Left lung (tissue), 10 donors: ENCODE measurements around the gene SMC1A. TPM values are rescaled to one million over a fixed set of nuclear protein-coding genes. Genes with fewer than 3 reads are reported as not detected.
A peak's percentile ranks its signal among the peaks of the same experiment; 100 is the strongest.

Experiments
- ATAC-seq: fragments of 200-7000 bp; cut with Tn5 transposase; one replicate; pipeline ENCODE4 v1.9.1; 2020; ENCODE audit warnings: moderate library complexity
- DNase-seq, 4 donors: peaks; one replicate each; pipeline ENCODE4 v3.0.0-alpha.2; 2013 to 2020
- H3K27ac ChIP-seq, 2 donors: fragments of 200-600 bp; sonication (generic) in 1 of 2; one replicate each; pipeline versions ENCODE4 v1.5.0 to v1.8.0; 2020 to 2021
- H3K27me3 ChIP-seq, 2 donors: fragments of 200-600 bp; sonication (generic) in 1 of 2; one replicate each; pipeline versions ENCODE4 v1.5.0 to v1.8.0; 2020 to 2021
- H3K36me3 ChIP-seq, 2 donors: fragments of 200-600 bp; sonication (generic) in 1 of 2; one replicate each; pipeline versions ENCODE4 v1.5.0 to v1.8.0; 2020 to 2021
- H3K4me1 ChIP-seq, 2 donors: fragments of 200-600 bp; one replicate each; pipeline ENCODE4 v1.8.0; 2021
- H3K4me3 ChIP-seq, 2 donors: fragments of 200-600 bp; sonication (generic) in 1 of 2; one replicate each; pipeline versions ENCODE4 v1.5.0 to v1.8.0; 2020 to 2021; ENCODE audit warnings: mild to moderate bottlenecking in 1 of 2
- H3K9me3 ChIP-seq, 2 donors: fragments of 200-600 bp; sonication (generic) in 1 of 2; one replicate each; pipeline versions ENCODE4 v1.5.0 to v1.8.0; 2020 to 2021
- intact Hi-C, 2 donors: fragments of 100-400 bp; cut with DNase I; formaldehyde crosslinking; loops; one replicate each; pipeline versions ENCODE4 v1.11.2 to v1.14.2; 2022
- polyA plus RNA-seq, 6 donors: library from polyadenylated mRNA; unstranded; fragments of 120-200 nt; gene quantifications; one replicate each; pipeline ENCODE4 v1.2.1, GENCODE V29; 2013; ENCODE audit not compliant: insufficient read length in 6 of 6
- total RNA-seq, 2 donors: library from RNA; stranded (reverse); fragmentation: NEBNext Ultra II Directional; extraction: Animal tissue kit (Norgen Biotek cat#: 25700); gene quantifications; one replicate each; pipeline ENCODE4 v1.2.1, GENCODE V29; 2021
- TF ChIP-seq, protein P1 (sequence below), 2 donors: fragments of 200-600 bp; sonication (generic) in 1 of 2; IDR thresholded peaks; one replicate each; pipeline versions ENCODE4 v1.5.0 to v1.8.0; 2021; ENCODE audit warnings: antibody characterized with exemption in 2 of 2
- donor health status: DM: no; HTN: yes; CAD: no.
- donor health status: DM: no; HTN: no; CAD: no.

SMC1A gene
- total and polyA plus RNA-seq, 8 donors, result 59.6 to 129 (median 96.1) TPM

DNA sequence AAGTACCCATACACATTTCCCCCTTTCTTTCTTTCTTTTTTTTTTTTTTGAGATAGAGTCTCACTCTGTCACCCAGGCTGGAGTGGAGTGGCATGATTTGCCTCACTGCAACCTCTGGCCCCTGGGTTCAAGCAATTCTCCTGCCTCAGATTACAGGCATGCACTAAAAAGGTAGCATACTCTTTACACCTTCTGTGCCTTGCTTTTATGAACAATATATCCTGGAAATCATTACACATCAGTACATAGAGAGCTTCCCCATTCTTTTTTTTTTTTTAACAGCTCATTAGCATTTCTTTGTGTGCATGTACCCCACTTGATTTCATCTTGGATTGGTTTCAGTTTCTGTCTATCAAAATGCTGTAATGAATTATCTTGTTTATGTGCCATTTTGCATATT, 30.4 kb upstream of the SMC1A start:
- Histone ChIP-seq H3K36me3 (no peaks in the 10 kb centered on the region), H3K27ac (no peak overlapping the region), H3K4me3 (no peak overlapping the region), H3K27me3 (peaks cover 0 to 14% of the 10 kb centered on the region in 2 donors), H3K4me1 (no peaks in the 10 kb centered on the region), H3K9me3 (no peaks in the 10 kb centered on the region)
- TF ChIP-seq, protein P1, sequence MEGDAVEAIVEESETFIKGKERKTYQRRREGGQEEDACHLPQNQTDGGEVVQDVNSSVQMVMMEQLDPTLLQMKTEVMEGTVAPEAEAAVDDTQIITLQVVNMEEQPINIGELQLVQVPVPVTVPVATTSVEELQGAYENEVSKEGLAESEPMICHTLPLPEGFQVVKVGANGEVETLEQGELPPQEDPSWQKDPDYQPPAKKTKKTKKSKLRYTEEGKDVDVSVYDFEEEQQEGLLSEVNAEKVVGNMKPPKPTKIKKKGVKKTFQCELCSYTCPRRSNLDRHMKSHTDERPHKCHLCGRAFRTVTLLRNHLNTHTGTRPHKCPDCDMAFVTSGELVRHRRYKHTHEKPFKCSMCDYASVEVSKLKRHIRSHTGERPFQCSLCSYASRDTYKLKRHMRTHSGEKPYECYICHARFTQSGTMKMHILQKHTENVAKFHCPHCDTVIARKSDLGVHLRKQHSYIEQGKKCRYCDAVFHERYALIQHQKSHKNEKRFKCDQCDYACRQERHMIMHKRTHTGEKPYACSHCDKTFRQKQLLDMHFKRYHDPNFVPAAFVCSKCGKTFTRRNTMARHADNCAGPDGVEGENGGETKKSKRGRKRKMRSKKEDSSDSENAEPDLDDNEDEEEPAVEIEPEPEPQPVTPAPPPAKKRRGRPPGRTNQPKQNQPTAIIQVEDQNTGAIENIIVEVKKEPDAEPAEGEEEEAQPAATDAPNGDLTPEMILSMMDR (IDR thresholded peaks at IDR 0.05), result no peak
- no peak for ATAC-seq
- intact Hi-C loops, result no loop called here
- DNase-seq, result no peak

DNA sequence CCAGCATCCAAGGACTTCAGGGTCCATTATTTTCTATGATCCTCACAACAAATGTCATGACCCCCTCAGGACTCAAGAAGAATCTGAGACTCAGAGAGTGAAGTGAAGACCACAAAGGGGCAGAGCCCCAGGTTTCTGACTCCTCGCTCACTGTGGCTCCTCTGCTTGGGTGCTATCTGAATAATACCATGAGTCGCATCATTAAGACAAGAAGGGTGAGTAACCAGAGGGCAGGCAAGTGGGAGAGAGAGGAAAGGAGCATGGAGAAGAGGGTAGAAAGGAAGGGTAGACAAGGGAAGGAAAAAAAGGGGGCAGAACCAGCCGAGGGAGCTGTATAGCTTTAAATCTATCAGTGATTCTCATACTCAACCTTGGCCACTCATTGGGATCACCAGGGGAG, 27.2 kb upstream of the SMC1A start:
- Histone ChIP-seq H3K36me3 (no peaks in the 10 kb centered on the region), H3K4me3 (no peak overlapping the region), H3K27ac (no peak overlapping the region), H3K27me3 (no peaks in the 10 kb centered on the region), H3K4me1 (no peaks in the 10 kb centered on the region), H3K9me3 (no peaks in the 10 kb centered on the region)
- ATAC-seq (no peak), DNase-seq (no peak)
- intact Hi-C loops, result no loop called here
- TF ChIP-seq, protein P1 (IDR thresholded peaks at IDR 0.05), result no peak

DNA sequence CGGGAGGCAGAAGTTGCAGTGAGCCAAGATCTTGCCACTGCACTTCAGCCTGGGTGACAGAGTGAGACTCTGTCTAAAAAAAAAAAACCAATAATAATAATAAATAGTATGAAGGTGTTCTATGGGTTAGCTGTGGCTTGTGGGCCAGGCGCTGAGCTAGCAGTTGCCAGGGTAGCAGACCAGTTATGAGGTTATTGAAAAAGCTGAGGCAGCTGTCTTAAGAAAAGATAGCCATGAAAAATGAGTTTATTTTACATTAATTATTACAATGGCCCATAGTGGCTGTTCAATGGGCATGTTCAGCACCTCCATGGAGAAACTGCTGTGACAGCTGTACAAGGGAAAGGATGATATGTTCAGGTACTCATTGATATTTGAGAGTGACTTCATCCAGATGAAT, 25.0 kb upstream of the SMC1A start:
- Histone ChIP-seq H3K4me3 (no peak overlapping the region), H3K27me3 (no peaks in the 10 kb centered on the region), H3K9me3 (no peaks in the 10 kb centered on the region), H3K4me1 (no peaks in the 10 kb centered on the region), H3K36me3 (no peaks in the 10 kb centered on the region), H3K27ac (no peak overlapping the region)
- intact Hi-C loops, result no loop called here
- no peak for DNase-seq
- TF ChIP-seq, protein P1 (IDR thresholded peaks at IDR 0.05), result no peak
- ATAC-seq, result no peak

DNA sequence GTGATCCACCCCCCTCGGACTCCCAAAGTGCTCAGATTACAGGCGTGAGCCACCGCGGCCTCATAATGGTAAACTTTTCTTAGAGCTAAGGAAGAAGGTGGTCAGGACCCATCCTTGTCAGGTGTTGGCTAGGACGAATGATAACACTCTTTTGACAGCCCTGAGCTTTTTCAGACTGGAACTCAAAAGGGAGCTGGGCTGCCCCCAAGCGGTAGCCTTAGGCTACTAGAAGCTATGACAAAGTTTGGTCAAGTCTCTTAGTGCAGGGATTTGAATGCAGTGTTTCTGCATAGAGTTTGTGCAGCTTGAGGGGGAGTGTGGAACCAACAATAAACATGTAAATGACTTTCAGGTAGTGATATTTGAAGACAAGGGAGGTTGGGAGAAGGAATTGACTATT, 23.5 kb upstream of the SMC1A start:
- TF ChIP-seq, protein P1 (IDR thresholded peaks at IDR 0.05), result peak; percentile 35 to 40
- H3K27me3 ChIP-seq, result peaks cover 0 to 8% of the 10 kb centered on the region in 2 donors

DNA sequence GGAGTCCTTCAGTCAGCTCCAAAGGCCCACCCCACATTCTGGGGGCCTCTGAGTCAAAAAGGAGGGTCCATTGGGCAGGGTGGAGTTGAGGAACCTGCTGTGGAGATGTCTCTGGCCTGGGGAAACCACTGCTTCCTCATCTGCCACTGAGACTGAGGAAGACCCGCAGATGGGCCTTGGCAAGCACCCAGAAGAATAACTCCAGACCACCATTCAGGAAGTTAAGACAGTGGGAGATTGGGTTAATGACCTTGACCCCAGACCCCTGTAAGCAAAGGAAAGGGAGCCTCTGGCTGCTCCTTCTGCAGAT, 19.8 kb upstream of the SMC1A start:
- Histone ChIP-seq H3K27me3 (peaks cover 0 to 8% of the 10 kb centered on the region in 2 donors), H3K4me3 (peak overlapping the region in 1 of 2 donors; percentile 42), H3K4me1 (no peaks in the 10 kb centered on the region), H3K27ac (peak overlapping the region in 1 of 2 donors; percentile 87), H3K36me3 (no peaks in the 10 kb centered on the region), H3K9me3 (no peaks in the 10 kb centered on the region)
- TF ChIP-seq, protein P1 (IDR thresholded peaks at IDR 0.05), result no peak
- intact Hi-C loops, result no loop called here
- DNase-seq, result peak in 1 of 4 donors; percentile 36
- peak; percentile 3 for ATAC-seq

More for the DNA sequence above, 23.5 kb upstream of the SMC1A start:
- ATAC-seq (peak; percentile 54), DNase-seq (peak in 1 of 4 donors; percentile 36)
- intact Hi-C loops, result no loop called here
- Histone ChIP-seq H3K4me1 (no peaks in the 10 kb centered on the region), H3K9me3 (no peaks in the 10 kb centered on the region), H3K36me3 (no peaks in the 10 kb centered on the region), H3K4me3 (no peak overlapping the region), H3K27ac (no peak overlapping the region)
